NCI-H2227 (cell line): Measurements from ENCODE around the gene ZC3H15.
A peak's percentile ranks its signal among the peaks of the same experiment; 100 is the strongest.

Experiments used
- DNase-seq: peaks from one replicate; lab custom pipeline; 2025; ENCODE audit not compliant: unreplicated experiment; lab: John Stamatoyannopoulos, UW

Gene ZC3H15

GRCh38 chr2:186540941-186541340 is 54.9 kb downstream of the ZC3H15 start:
- no peak for DNase-seq

- no peak for DNase-seq
Measured at GRCh38 chr2:186542002-186542401, 55.9 kb downstream of the ZC3H15 start.

- no peak for DNase-seq
Measured at GRCh38 chr2:186543561-186544131, 57.6 kb downstream of the ZC3H15 start.

GRCh38 chr2:186544255-186544675 is 58.2 kb downstream of the ZC3H15 start:
- peak; percentile 10 for DNase-seq

- DNase-seq = no peak
Measured at GRCh38 chr2:186546846-186547245, 60.8 kb downstream of the ZC3H15 start.

GRCh38 chr2:186551323-186552050 is 65.4 kb downstream of the ZC3H15 start:
- DNase-seq = no peak

- no peak for DNase-seq
Measured at GRCh38 chr2:186554429-186554828, 68.4 kb downstream of the ZC3H15 start.

GRCh38 chr2:186554850-186555671 is 69.0 kb downstream of the ZC3H15 start:
- no peak for DNase-seq

GRCh38 chr2:186558512-186559276 is 72.6 kb downstream of the ZC3H15 start:
- DNase-seq = no peak
